HG02678 (cell line): Measurements from ENCODE around the gene LVRN.
"Not testable (repeated sequence)": the region's sequence is repeated elsewhere in the genome, so short reads cannot be mapped to it uniquely, and the experiment has no call there.

Source experiments
- ATAC-seq: cut with Tn5 transposase; IDR thresholded peaks from one replicate; pipeline ENCODE4 v1.9.1; 2021; ENCODE audit warnings: mild to moderate bottlenecking, moderate library complexity; ENCODE audit not compliant: unreplicated experiment

LVRN gene

GRCh38 chr5:115962239-115962564 lies at the start of gene LVRN:
LVRN (plus strand) TSS chr5:115962475; CDS start chr5:115962618, 143 bp downstream.
- ATAC-seq = no peak

- not testable (repeated sequence) for ATAC-seq
These were observed 48.5 kb upstream of the LVRN start for GRCh38 chr5:115913623-115914400.

GRCh38 chr5:115920171-115920725 lies 42.0 kb upstream of the LVRN start:
- ATAC-seq = no peak

GRCh38 chr5:115928578-115929407 lies 33.5 kb upstream of the LVRN start:
- not testable (repeated sequence) for ATAC-seq

GRCh38 chr5:115930171-115930570 lies 32.1 kb upstream of the LVRN start:
- not testable (repeated sequence) for ATAC-seq

- no peak for ATAC-seq
These were observed 31.5 kb upstream of the LVRN start for GRCh38 chr5:115930630-115931337.

GRCh38 chr5:115932991-115933390 lies 29.3 kb upstream of the LVRN start:
- no peak for ATAC-seq

GRCh38 chr5:115934388-115934974 lies 27.8 kb upstream of the LVRN start:
- ATAC-seq = no peak

GRCh38 chr5:115936031-115936430 lies 26.2 kb upstream of the LVRN start:
- no peak for ATAC-seq

GRCh38 chr5:115939059-115939458 lies 23.2 kb upstream of the LVRN start:
- ATAC-seq = no peak

GRCh38 chr5:115940080-115940810 lies 22.0 kb upstream of the LVRN start:
- no peak for ATAC-seq

- ATAC-seq = no peak
These were observed 21.1 kb upstream of the LVRN start for GRCh38 chr5:115941051-115941675.

- no peak for ATAC-seq
These were observed 17.8 kb upstream of the LVRN start for GRCh38 chr5:115944501-115944900.

- no peak for ATAC-seq
These were observed 15.6 kb upstream of the LVRN start for GRCh38 chr5:115946655-115947054.

- ATAC-seq = no peak
These were observed 15.0 kb upstream of the LVRN start for GRCh38 chr5:115947260-115947659.

GRCh38 chr5:115948091-115948534 lies 14.2 kb upstream of the LVRN start:
- ATAC-seq = no peak

GRCh38 chr5:115949096-115949495 lies 13.2 kb upstream of the LVRN start:
- no peak for ATAC-seq

- no peak for ATAC-seq
These were observed 9.7 kb upstream of the LVRN start for GRCh38 chr5:115952588-115952987.

GRCh38 chr5:115954144-115954543 lies 8.1 kb upstream of the LVRN start:
- no peak for ATAC-seq

GRCh38 chr5:115956957-115957356 lies 5.3 kb upstream of the LVRN start:
- no peak for ATAC-seq
